GM12801 (cell line): ENCODE results near the gene ATP6V1G3.

Experiments
- CTCF ChIP-seq: IDR thresholded peaks from one replicate; pipeline ENCODE4 v1.5.1; 2011; ENCODE audit warnings: control low read depth; ENCODE audit not compliant: insufficient read length; ENCODE audit errors: extremely low read depth

Gene ATP6V1G3

GRCh38 chr1:198529414-198529813, 11.1 kb downstream of the ATP6V1G3 start:
- no peak for TF ChIP-seq CTCF

- TF ChIP-seq CTCF = no peak
Measured at GRCh38 chr1:198528364-198528763, 12.1 kb downstream of the ATP6V1G3 start.

- no peak for TF ChIP-seq CTCF
Measured at GRCh38 chr1:198524556-198524955, 15.9 kb downstream of the ATP6V1G3 start.

GRCh38 chr1:198523182-198523950, 17.1 kb downstream of the ATP6V1G3 start:
- TF ChIP-seq CTCF = no peak

GRCh38 chr1:198520524-198521254, 19.8 kb downstream of the ATP6V1G3 start:
- TF ChIP-seq CTCF = no peak

GRCh38 chr1:198519639-198520501, 20.6 kb downstream of the ATP6V1G3 start:
- no peak for TF ChIP-seq CTCF

GRCh38 chr1:198517623-198518199, 22.8 kb downstream of the ATP6V1G3 start:
- TF ChIP-seq CTCF = no peak
